ENCODE data around the gene RHBDF2. TPM values are rescaled to one million over a fixed set of nuclear protein-coding genes. Genes with fewer than 3 reads are reported as not detected.

RHBDF2 gene
- total RNA-seq, 1 experiment from 2014 or later, result 39.6 TPM

- H3K27me3 ChIP-seq (ENCODE audit: insufficient read depth, low read depth), result no peaks in the 10 kb centered on the region
- no TSS peak for BruUV-seq (replicated peaks)
- no peak for TF ChIP-seq CTCF (conservative IDR thresholded peaks at IDR 0.05)
- TF ChIP-seq EZH2 (IDR thresholded peaks at IDR 0.05; ENCODE audit: low read depth), result no peak
- intact Hi-C loops (cut with micrococcal nuclease; ENCODE audit: unreplicated experiment), result no loop called here
- no peak overlapping the region for H2AFZ ChIP-seq
- H3K36me3 ChIP-seq (ENCODE audit: low read depth), result no peaks in the 10 kb centered on the region
- ChIA-PET CTCF (no interaction called here), POLR2A (ENCODE audit: unreplicated experiment) (interaction anchor here (0.6 kb wide), 1 partner anchor 129 kb away, joined by 8 read pairs; no protein-coding TSS in a partner anchor)
- peaks cover 44% of the 10 kb centered on the region for H3K4me1 ChIP-seq (replicated peaks; ENCODE audit: insufficient read depth)
- no peak overlapping the region for H3K27ac ChIP-seq
- H3K4me2 ChIP-seq, result peak overlapping the region; percentile 44; the same call in 1 of the 2 replicates
- no peak overlapping the region for H3K4me3 ChIP-seq
- H3K9me2 ChIP-seq (ENCODE audit: insufficient read depth), result no peaks in the 10 kb centered on the region
- peak in 1 of 2 experiments; percentile 36 for DNase-seq
- H3F3A ChIP-seq (ENCODE audit: insufficient read depth, low read depth), result peaks cover 23% of the 10 kb centered on the region
- no peaks in the 10 kb centered on the region for H3K9me3 ChIP-seq (ENCODE audit: insufficient read depth, low read depth)
- no peaks in the 10 kb centered on the region for H4K20me1 ChIP-seq (ENCODE audit: insufficient read depth)
- H3K79me2 ChIP-seq (ENCODE audit: low read depth), result no peaks in the 10 kb centered on the region
Observed at GRCh38 chr17:76530095-76530723, 29.0 kb upstream of the RHBDF2 start.

GRCh38 chr17:76529224-76530094 is 28.2 kb upstream of the RHBDF2 start:
- Histone ChIP-seq H3K4me2 (peak overlapping the region; percentile 44), H4K20me1 (ENCODE audit: insufficient read depth) (no peaks in the 10 kb centered on the region), H3F3A (ENCODE audit: insufficient read depth, low read depth) (peaks cover 18% of the 10 kb centered on the region), H3K9me2 (ENCODE audit: insufficient read depth) (no peaks in the 10 kb centered on the region), H3K27ac (peak overlapping the region; percentile 54), H3K79me2 (ENCODE audit: low read depth) (no peaks in the 10 kb centered on the region), H3K4me1 (replicated peaks; ENCODE audit: insufficient read depth) (peaks cover 36% of the 10 kb centered on the region), H2AFZ (no peak overlapping the region; the same call in 1 of the 2 replicates), H3K9me3 (ENCODE audit: insufficient read depth, low read depth) (no peaks in the 10 kb centered on the region), H3K27me3 (ENCODE audit: insufficient read depth, low read depth) (no peaks in the 10 kb centered on the region), H3K36me3 (ENCODE audit: low read depth) (no peaks in the 10 kb centered on the region), H3K4me3 (no peak overlapping the region)
- BruUV-seq (replicated peaks), result no TSS peak
- ChIA-PET CTCF (interaction anchor here (0.5 to 0.6 kb wide), 2 partner anchors 28 to 137 kb away, joined by 3 to 7 read pairs; no protein-coding TSS in a partner anchor), POLR2A (ENCODE audit: unreplicated experiment) (interaction anchor here (0.5 to 0.7 kb wide), 2 partner anchors 28 to 44 kb away, joined by 10 to 11 read pairs; no protein-coding TSS in a partner anchor)
- DNase-seq, result peak in 1 of 2 experiments; percentile 57
- intact Hi-C loops (cut with micrococcal nuclease; ENCODE audit: unreplicated experiment), result loop anchor here (5.0 kb wide), 1 partner anchor 143 kb away; no protein-coding TSS in a partner anchor
- no peak for TF ChIP-seq EZH2 (IDR thresholded peaks at IDR 0.05; ENCODE audit: low read depth)

- Histone ChIP-seq H2AFZ (no peak overlapping the region), H3K4me1 (replicated peaks; ENCODE audit: insufficient read depth) (peaks cover 36% of the 10 kb centered on the region), H3K79me2 (ENCODE audit: low read depth) (no peaks in the 10 kb centered on the region), H3K9me3 (ENCODE audit: insufficient read depth, low read depth) (no peaks in the 10 kb centered on the region), H3K4me3 (no peak overlapping the region), H3K36me3 (ENCODE audit: low read depth) (no peaks in the 10 kb centered on the region), H3K9me2 (ENCODE audit: insufficient read depth) (no peaks in the 10 kb centered on the region), H3K4me2 (no peak overlapping the region; the same call in 1 of the 2 replicates), H3K27ac (no peak overlapping the region), H3F3A (ENCODE audit: insufficient read depth, low read depth) (peaks cover 18% of the 10 kb centered on the region), H4K20me1 (ENCODE audit: insufficient read depth) (no peaks in the 10 kb centered on the region), H3K27me3 (ENCODE audit: insufficient read depth, low read depth) (no peaks in the 10 kb centered on the region)
- DNase-seq, result no peak
- CTCF ChIA-PET, result interaction anchor here (0.5 to 1.2 kb wide), 5 partner anchors 12 to 138 kb away, joined by 3 to 19 read pairs (median 7); partner anchors contain the start of gene PRCD
- POLR2A ChIA-PET (ENCODE audit: unreplicated experiment), result interaction anchor here (0.5 to 0.7 kb wide), 2 partner anchors 29 to 43 kb away, joined by 10 to 11 read pairs; no protein-coding TSS in a partner anchor
- BruUV-seq (replicated peaks), result no TSS peak
- TF ChIP-seq CTCF (conservative IDR thresholded peaks at IDR 0.05), result no peak
- no peak for TF ChIP-seq EZH2 (IDR thresholded peaks at IDR 0.05; ENCODE audit: low read depth)
- intact Hi-C loops (cut with micrococcal nuclease; ENCODE audit: unreplicated experiment), result loop anchor here (5.0 kb wide), 1 partner anchor 144 kb away; no protein-coding TSS in a partner anchor
Observed at GRCh38 chr17:76528528-76529223, 27.5 kb upstream of the RHBDF2 start.

Data from PC-9 (cell line).